B cell (primary cell): ENCODE data around the gene PDZRN4. TPM values are rescaled to one million over a fixed set of nuclear protein-coding genes. Genes with fewer than 3 reads are reported as not detected.

Experiments used
- ATAC-seq: fragments of 200-7000 bp; cut with Tn5 transposase; one replicate; pipeline ENCODE4 v1.10.0; 2021; ENCODE audit warnings: low read depth, mild to moderate bottlenecking, moderate number of reproducible peaks, moderate library complexity
- CTCF ChIA-PET: fragments of 350-600 bp; sonication (Branson Sonifier 250); formaldehyde crosslinking; loops from one replicate; lab custom pipeline; 2021; ENCODE audit warnings: antibody characterized with exemption, inconsistent platforms; lab: Charles Lee
- POLR2A ChIA-PET: fragments of 350-600 bp; sonication (Branson Sonifier 250); formaldehyde crosslinking; loops from one replicate; lab custom pipeline; 2021; ENCODE audit warnings: antibody characterized with exemption; lab: Charles Lee
- DNase-seq: peaks from one replicate; pipeline ENCODE4 v3.0.0; 2013
- H2AFZ ChIP-seq: 2 replicates; pipeline ENCODE4 v1.6.1; 2012; ENCODE audit warnings: mild to moderate bottlenecking, low read depth, low read length; ENCODE audit not compliant: insufficient read depth, poor library complexity, severe bottlenecking
- H3K27ac ChIP-seq, 2 donors: 1 replicate in 1 of 2; 2 replicates in 1 of 2; pipeline ENCODE4 v1.5.1; 2012 to 2013; ENCODE audit warnings: low read length in 2 of 2, mild to moderate bottlenecking in 2 of 2, moderate library complexity in 1 of 2
- H3K27me3 ChIP-seq, 4 experiments: fragments of 200-600 bp in 1 of 4; sonication (generic) in 1 of 4; replicated peaks in 1 of 4; 1 replicate in 2 of 4; 2 replicates in 2 of 4; pipeline versions ENCODE4 v1.6.1 to v1.7.0; 2013 to 2016; ENCODE audit warnings: low read length in 3 of 4, mild to moderate bottlenecking in 2 of 4, mixed read lengths in 1 of 4, moderate library complexity in 1 of 4; ENCODE audit not compliant: insufficient read depth in 4 of 4, control insufficient read depth in 3 of 4; ENCODE audit errors: control extremely low read depth in 1 of 4
- H3K36me3 ChIP-seq, 2 experiments: replicated peaks in 1 of 2; 1 replicate in 1 of 2; 2 replicates in 1 of 2; pipeline versions ENCODE4 v1.6.1 to v1.7.1; 2013; ENCODE audit warnings: low read length in 1 of 2; ENCODE audit not compliant: insufficient read depth in 2 of 2, control insufficient read depth in 1 of 2; ENCODE audit errors: control extremely low read depth in 1 of 2, extremely low read depth in 1 of 2
- H3K4me1 ChIP-seq, 2 donors: fragments of 200-600 bp in 1 of 2; sonication (generic) in 1 of 2; 1 replicate in 1 of 2; 2 replicates in 1 of 2; pipeline versions ENCODE4 v1.5.1 to v1.6.1; 2013 to 2017; ENCODE audit warnings: low read length in 2 of 2; ENCODE audit not compliant: control insufficient read depth in 2 of 2, insufficient read depth in 2 of 2
- H3K4me2 ChIP-seq: replicated peaks from 2 replicates; pipeline ENCODE3; 2012; ENCODE audit warnings: mild to moderate bottlenecking, low read depth, low read length; ENCODE audit not compliant: poor library complexity, severe bottlenecking
- H3K4me3 ChIP-seq, 5 experiments: fragments of 200-600 bp in 1 of 5; sonication (generic) in 1 of 5; 1 replicate in 3 of 5; 2 replicates in 2 of 5; pipeline versions ENCODE4 v1.5.1 to v1.7.0; 2011 to 2016; ENCODE audit warnings: low read length in 4 of 5, mild to moderate bottlenecking in 4 of 5, low read depth in 2 of 5, control low read depth in 1 of 5, moderate library complexity in 1 of 5; ENCODE audit not compliant: insufficient read depth in 1 of 5; ENCODE audit errors: control extremely low read depth in 1 of 5, extremely low read depth in 1 of 5
- H3K79me2 ChIP-seq: fragments of 200-600 bp; sonication (generic); one replicate; pipeline ENCODE4 v1.6.0; 2016; ENCODE audit warnings: low read length; ENCODE audit not compliant: control insufficient read depth, insufficient read depth
- H3K9ac ChIP-seq: fragments of 200-600 bp; sonication (generic); 2 replicates; pipeline ENCODE4 v1.6.1; 2017; ENCODE audit warnings: mild to moderate bottlenecking, low read length, moderate library complexity
- H3K9me3 ChIP-seq, 3 donors: one replicate each; pipeline versions ENCODE4 v1.6.1 to v1.7.1; 2013; ENCODE audit warnings: low read length in 2 of 3; ENCODE audit not compliant: control insufficient read depth in 2 of 3, insufficient read depth in 1 of 3; ENCODE audit errors: control extremely low read depth in 1 of 3
- H4K20me1 ChIP-seq: 2 replicates; pipeline ENCODE4 v1.6.0; 2012; ENCODE audit warnings: mild to moderate bottlenecking, low read length; ENCODE audit not compliant: insufficient read depth, control insufficient read depth, poor library complexity, severe bottlenecking
- H3K27ac Mint-ChIP-seq: one replicate; pipeline ENCODE4 v1.8.0; 2021; ENCODE audit warnings: mixed read lengths
- H3K27me3 Mint-ChIP-seq: one replicate; pipeline ENCODE4 v1.8.0; 2021; ENCODE audit warnings: mixed read lengths
- H3K4me1 Mint-ChIP-seq: one replicate; pipeline ENCODE4 v1.8.0; 2021; ENCODE audit warnings: mixed read lengths
- H3K4me3 Mint-ChIP-seq: one replicate; pipeline ENCODE4 v1.8.0; 2021; ENCODE audit warnings: mixed read lengths
- H3K9me3 Mint-ChIP-seq: one replicate; pipeline ENCODE4 v1.8.0; 2022; ENCODE audit warnings: mixed read lengths; ENCODE audit not compliant: insufficient read depth
- EZH2 ChIP-seq: IDR thresholded peaks from 2 replicates; pipeline ENCODE4 v1.6.1; 2012; ENCODE audit warnings: borderline replicate concordance, low read depth, mild to moderate bottlenecking, moderate library complexity, low read length; ENCODE audit not compliant: insufficient read depth, poor library complexity, severe bottlenecking
- WGBS: methylation state at CpG from one replicate; pipeline ENCODE4 v1.1.5; 2013; ENCODE audit warnings: missing lambda C conversion rate; ENCODE audit not compliant: insufficient coverage; 5-methylcytosine and 5-hydroxymethylcytosine counted together
- intact Hi-C: fragments of 100-400 bp; cut with micrococcal nuclease; formaldehyde crosslinking; loops from one replicate; pipeline ENCODE4 v1.10.0; 2022
- polyA plus RNA-seq: library from polyadenylated mRNA; depleted of rRNA; stranded (reverse); fragments of >200 nt; gene quantifications from 2 replicates; pipeline ENCODE4 v1.2.3, GENCODE V29; 2012
- total RNA-seq, 2 donors: library from RNA; stranded (reverse); fragments of 120-200 nt in 1 of 2; gene quantifications; 1 replicate in 1 of 2; 2 replicates in 1 of 2; pipeline versions ENCODE4 v1.2.3 to v1.2.4, GENCODE V29; 2013 to 2022
- TF ChIP-seq, protein P1 (sequence below): fragments of 200-600 bp; IDR thresholded peaks from one replicate; pipeline ENCODE4 v1.8.0; 2022; ENCODE audit warnings: antibody characterized with exemption, mild to moderate bottlenecking

Gene PDZRN4
- total and polyA plus RNA-seq, 2 donors (not counting 1 experiment from before 2014, with no cell fraction given): not detected

DNA sequence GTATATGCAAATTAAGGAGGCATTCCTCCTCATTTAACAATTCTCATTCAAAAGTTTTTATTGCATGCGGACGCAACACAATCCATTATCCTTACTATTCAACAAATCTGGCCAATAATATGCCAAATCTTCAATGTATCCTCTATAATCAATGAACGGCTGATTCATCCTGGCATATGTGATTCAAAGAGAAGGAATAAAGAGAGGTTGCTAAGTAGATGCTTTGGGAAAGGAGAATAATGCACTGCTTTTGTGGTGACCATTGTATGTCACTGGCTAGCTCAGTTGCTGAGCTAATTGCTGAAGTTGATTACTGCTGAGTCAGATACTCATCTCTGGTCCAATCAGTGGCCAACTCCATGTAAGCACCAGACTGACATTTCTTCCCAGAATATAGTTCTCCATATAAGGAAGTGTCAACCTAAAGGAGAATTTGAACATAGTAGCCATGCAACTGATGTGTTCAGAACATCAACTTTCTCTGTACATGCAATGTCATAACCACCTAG lies 148.0 kb downstream of the PDZRN4 start:
- ATAC-seq (no peak), DNase-seq (no peak)
- Histone ChIP-seq H2AFZ (no peak overlapping the region), H3K36me3 (no peaks in the 10 kb centered on the region), H3K4me3 (no peak overlapping the region), H3K79me2 (no peaks in the 10 kb centered on the region), H3K9me3 (peaks cover 0 to 1% (median 0%) of the 10 kb centered on the region in 3 donors), H4K20me1 (no peaks in the 10 kb centered on the region), H3K9ac (no peak overlapping the region), H3K27ac (no peak overlapping the region), H3K27me3 (no peaks in the 10 kb centered on the region), H3K4me1 (no peaks in the 10 kb centered on the region), H3K4me2 (no peak overlapping the region)
- Mint-ChIP-seq H3K27ac (no peak overlapping the region), H3K4me1 (no peaks in the 10 kb centered on the region), H3K27me3 (peaks cover 7% of the 10 kb centered on the region), H3K9me3 (no peaks in the 10 kb centered on the region), H3K4me3 (no peak overlapping the region)
- TF ChIP-seq EZH2: no peak
- TF ChIP-seq, protein P1, sequence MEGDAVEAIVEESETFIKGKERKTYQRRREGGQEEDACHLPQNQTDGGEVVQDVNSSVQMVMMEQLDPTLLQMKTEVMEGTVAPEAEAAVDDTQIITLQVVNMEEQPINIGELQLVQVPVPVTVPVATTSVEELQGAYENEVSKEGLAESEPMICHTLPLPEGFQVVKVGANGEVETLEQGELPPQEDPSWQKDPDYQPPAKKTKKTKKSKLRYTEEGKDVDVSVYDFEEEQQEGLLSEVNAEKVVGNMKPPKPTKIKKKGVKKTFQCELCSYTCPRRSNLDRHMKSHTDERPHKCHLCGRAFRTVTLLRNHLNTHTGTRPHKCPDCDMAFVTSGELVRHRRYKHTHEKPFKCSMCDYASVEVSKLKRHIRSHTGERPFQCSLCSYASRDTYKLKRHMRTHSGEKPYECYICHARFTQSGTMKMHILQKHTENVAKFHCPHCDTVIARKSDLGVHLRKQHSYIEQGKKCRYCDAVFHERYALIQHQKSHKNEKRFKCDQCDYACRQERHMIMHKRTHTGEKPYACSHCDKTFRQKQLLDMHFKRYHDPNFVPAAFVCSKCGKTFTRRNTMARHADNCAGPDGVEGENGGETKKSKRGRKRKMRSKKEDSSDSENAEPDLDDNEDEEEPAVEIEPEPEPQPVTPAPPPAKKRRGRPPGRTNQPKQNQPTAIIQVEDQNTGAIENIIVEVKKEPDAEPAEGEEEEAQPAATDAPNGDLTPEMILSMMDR: no peak
- intact Hi-C loops: no loop called here
- ChIA-PET POLR2A (no interaction called here), CTCF (no interaction called here)
- no CpG with 5 or more reads among the region's 3 CpGs for WGBS

DNA sequence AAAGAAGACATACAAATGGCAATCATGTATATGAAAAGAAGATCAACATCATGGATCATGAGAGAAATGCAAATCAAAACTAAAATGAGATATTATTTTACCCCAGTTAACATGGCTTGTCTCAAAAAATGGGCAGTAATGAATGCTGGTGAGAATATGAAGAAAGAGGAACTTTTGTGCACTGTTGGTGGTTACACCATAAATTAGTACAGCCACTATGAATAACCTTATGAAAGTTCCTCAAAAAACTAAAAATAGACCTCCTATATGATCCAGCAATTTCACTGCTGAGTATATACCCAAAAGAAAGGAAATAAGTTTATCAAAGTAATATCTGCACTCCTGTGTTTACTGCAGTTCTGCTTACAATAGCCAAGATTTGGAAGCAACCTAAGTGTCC lies 151.7 kb downstream of the PDZRN4 start:
- CTCF ChIA-PET: no interaction called here
- Histone ChIP-seq H3K9me3 (peaks cover 0 to 1% (median 0%) of the 10 kb centered on the region in 3 donors), H3K4me2 (no peak overlapping the region), H3K27ac (no peak overlapping the region), H3K9ac (no peak overlapping the region), H3K27me3 (no peaks in the 10 kb centered on the region), H4K20me1 (no peaks in the 10 kb centered on the region), H3K79me2 (no peaks in the 10 kb centered on the region), H3K4me1 (no peaks in the 10 kb centered on the region), H2AFZ (no peak overlapping the region), H3K4me3 (no peak overlapping the region), H3K36me3 (no peaks in the 10 kb centered on the region)
- H3K9me3 Mint-ChIP-seq: no peaks in the 10 kb centered on the region
- no peaks in the 10 kb centered on the region for H3K27me3 Mint-ChIP-seq
- H3K27ac Mint-ChIP-seq: no peak overlapping the region
- ATAC-seq: no peak
- no peak for DNase-seq
- H3K4me1 Mint-ChIP-seq: no peaks in the 10 kb centered on the region
- POLR2A ChIA-PET: no interaction called here
- no peak overlapping the region for H3K4me3 Mint-ChIP-seq
- no peak for TF ChIP-seq EZH2
- TF ChIP-seq, protein P1: no peak
- intact Hi-C loops: no loop called here
